RCC 7860 (cell line): ENCODE measurements around the gene ENTREP1.

ENCODE experiments used
- DNase-seq: peaks from one replicate; pipeline ENCODE4 v3.0.0-alpha.2; 2015; ENCODE audit warnings: low spot score
- FAIRE-seq: peaks from 2 replicates; lab custom pipeline; 2012; peaks lifted over from hg19 to GRCh38; lab: Jason Lieb, UNC

The ENTREP1 gene

DNA sequence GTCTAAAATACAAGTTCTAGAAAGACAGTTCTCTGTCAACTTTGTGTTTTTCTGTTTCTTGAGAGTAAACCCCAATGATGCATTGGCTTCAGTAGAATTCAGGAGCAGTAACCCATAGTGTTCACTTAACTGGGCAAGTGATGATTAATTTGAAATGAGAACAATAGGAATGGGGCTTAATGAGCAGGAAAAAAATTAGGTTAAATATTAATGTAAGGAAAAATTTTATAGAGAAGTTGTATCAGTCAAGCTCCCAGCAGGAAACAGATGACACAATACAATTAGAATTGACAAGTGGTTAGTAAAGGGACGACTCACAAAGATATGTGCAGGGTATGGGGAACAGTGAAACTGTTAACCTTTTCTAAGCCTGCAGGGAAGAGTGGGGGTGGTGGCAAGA, 38.2 kb downstream of the ENTREP1 start:
- FAIRE-seq (peak; percentile 61), DNase-seq (peak; percentile 25)

DNA sequence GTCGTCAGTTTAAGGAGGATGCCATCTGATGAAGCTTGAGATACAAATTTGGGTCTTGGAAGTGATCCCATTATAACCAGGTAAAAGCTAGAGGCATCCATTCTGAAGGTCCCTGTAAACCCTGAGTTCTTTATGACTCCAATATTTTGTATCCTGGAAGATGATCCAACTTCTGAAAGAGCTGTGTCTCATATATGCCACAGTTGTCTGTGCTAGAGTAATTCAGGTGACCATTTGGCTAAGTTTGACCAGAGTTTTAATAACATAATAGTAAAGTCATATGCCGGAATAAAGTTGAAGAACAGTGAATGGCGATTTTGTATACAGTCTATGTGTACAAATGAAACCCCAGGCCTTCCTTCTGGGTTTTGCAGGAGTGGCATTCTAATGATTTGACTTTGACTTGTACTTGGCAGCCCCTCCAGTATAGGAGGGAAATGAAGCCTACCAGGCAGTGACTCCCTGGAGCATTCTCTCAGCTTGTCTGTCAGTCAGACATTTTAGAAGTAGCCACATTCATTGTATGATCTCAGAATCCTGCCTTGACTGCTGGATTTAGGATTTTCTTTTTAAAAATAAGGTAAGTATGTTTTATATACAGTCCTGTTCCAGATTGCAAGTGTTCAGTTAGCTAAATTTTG, 39.6 kb downstream of the ENTREP1 start:
- no peak for DNase-seq
- no peak for FAIRE-seq

DNA sequence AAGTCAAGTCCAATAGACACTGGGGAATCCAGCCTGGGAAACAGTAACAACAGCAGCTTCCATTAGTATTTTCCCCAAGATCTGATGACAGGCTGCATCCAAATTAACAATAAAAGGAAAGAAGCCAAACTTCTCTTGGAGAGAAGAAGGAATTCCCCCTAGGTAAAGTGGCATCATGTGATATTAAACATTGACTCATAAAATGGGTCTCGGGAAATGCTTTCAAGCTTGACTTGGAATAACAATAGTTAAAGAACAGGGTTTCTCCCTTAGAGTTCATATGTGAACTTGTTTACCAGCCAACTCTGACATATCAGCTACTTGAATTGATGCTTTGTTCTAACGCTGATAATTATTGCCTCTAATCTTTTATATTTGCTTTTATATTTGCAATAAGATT, 45.4 kb downstream of the ENTREP1 start:
- DNase-seq = peak; percentile 36
- peak; percentile 86 for FAIRE-seq

DNA sequence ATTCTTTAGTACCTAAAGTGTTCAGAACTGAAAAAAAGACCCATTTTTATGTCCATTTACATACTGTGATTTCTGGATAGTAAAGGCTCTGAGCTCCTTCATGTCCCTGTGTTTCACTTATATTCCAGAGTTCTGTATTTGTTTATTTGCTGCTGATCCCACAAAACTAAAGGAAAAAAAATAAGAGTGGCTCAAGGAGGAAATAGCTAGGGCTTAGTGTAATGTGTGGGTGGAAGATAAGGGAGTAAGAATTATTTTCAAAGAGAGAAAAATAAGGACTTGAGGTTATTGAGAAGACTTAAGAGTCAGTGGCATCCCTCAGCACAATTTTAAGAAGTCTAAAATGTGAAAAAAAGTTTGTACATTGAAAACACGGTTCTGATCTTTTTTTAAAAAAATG, 46.0 kb downstream of the ENTREP1 start:
- FAIRE-seq = no peak

DNA sequence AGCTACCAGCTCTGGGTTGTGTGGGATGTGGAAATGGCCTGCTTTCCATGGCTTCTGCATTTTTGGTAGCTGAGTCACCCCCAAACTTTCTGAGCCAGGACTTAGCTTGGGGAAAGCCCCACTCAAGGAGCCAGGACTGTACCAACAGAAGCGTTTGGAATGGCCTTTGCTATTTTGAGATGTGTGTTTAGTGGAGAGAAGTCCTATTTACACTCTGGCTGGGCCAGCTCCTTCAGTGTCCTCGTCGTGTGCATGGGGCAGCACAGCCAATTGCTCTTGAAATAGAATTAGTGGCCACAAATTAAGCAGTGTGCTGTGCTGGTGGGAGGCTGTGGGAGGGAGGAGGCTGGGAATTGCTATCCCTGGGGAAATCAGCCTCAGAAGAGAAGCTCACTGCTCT, 51.6 kb downstream of the ENTREP1 start:
- FAIRE-seq (peak; percentile 90), DNase-seq (peak; percentile 80)

More for the DNA sequence above, 46.0 kb downstream of the ENTREP1 start:
- no peak for DNase-seq

DNA sequence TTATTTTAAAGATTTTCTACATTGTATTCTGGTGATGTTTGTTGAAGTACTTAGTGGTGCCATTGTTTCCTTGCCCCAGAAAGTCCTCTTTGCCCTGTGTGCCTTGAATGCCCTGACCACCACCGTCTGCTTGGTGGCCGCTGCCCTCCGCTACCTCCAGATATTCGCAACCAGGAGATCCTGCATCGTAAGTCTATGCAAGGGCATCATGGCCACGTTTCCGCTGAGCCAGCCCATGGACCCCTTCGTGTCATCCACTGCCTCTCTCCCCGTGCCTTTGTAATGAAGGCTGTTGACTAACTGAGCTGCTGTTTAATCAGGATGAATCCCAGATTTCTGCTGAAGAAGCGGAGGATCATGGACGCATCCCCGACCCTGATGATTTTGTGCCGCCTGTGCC, 52.3 kb downstream of the ENTREP1 start:
- DNase-seq (no peak), FAIRE-seq (no peak)

DNA sequence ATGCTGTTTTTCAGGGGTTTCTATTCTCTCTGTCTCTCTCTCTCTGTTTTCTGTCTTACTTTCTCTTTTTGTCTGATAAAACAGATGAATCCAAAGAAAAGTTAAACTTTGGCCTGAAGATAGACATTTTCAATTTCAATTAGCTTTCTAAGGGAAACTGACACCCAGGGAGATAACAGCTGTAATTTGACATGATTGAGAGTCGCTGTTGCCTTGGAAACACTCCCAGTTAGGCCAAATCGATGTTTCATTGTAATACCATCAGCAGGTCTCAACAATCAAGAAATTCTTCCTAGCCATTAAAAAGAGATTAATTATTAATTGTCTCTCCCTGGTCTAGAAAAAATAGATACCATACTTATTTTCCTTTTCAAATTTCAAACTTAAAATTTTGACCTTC, 53.0 kb downstream of the ENTREP1 start:
- DNase-seq = no peak
- no peak for FAIRE-seq

DNA sequence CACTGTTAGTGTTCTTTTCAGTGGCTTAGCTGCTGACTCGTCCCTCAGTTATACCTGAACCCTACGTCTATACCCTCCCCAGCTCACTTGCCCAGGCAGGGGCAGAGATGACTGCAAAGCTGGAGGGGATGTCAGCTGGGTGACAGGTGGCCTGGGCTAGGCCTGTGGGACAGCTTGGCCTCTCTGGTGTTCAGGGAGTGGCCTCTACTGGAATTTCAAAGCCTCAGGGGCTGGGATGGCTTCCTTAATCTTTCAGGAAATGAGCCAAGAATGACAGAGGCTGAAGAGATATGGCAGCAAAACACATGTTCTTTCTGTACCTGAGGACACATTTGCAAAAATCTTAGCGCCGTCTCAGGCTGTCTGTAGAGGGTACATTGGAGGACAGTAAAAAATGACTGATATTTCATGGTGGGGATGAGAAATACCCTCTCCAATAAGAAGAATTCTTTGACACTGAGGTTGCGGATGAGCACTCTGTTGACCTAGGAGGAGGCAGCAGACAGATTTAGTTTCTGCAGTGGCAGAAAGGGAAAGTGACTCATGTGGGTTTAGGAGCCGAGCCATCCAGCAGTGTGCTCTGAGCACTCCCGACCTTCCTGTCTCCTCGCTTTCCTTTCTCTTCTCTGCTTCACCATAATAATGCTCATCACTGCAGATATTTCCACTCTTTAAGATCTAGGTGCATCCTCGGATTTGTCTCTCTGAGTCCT, 54.4 kb downstream of the ENTREP1 start:
- FAIRE-seq = peak; percentile 79
- peak; percentile 79 for DNase-seq

DNA sequence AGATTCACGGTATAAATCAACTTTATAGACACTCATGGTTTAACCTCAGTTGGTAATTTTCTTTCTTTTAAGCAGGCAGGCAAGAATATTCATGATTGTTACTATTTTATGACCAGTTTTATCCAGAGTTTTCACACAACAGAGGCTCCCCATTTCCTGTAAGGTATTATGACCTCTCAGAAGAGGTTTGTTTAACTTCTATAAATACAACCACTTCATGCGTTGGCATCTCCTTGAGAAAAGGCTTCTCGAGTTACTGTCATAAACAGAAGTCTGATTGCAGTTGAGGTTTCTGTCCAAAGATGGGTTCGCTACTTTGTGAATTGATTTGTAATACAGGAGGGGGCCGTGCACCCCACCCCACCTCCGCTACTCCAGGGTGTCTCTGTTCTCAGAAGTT, 55.3 kb downstream of the ENTREP1 start:
- DNase-seq = no peak
- FAIRE-seq = no peak

DNA sequence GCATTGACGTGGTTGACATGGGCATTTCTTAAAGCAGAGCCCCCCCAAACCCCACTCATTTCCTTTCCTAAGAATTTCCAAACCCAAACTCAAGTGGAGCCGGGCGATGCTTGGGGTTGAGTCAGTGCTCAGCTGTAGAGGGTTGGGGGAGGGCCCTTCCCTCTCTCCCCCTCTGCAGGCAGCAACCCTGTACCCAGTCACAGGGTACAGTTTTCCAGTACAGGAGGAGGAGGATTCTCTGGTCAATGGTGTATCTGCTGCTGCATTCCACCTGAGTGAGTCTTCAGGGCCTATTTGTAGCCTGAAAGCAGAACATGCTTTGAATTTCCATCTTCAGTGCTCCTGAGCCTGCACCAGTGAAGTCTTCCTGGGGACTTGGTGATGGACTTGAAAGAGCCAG, 55.8 kb downstream of the ENTREP1 start:
- peak; percentile 59 for DNase-seq
- no peak for FAIRE-seq

DNA sequence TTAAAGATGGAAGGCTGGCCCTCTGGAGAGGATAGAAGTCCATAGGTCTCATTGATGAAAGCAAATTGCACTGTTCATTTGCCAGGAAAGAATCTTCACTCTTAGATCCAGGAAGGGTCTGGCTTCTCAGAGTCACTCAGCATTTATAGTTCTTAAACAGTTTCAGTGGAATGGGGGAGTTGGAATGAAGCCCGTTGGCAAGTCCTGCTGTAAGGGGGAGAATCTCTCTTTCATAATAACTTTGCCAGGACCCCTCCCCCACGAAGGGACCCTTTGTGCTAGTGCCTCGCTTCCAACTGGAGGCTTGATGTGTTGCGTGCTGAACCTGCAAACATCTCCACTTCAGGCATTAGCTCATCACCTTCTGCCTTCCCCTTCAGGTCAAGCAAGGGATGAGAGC, 57.1 kb downstream of the ENTREP1 start:
- FAIRE-seq = no peak
- DNase-seq = no peak

DNA sequence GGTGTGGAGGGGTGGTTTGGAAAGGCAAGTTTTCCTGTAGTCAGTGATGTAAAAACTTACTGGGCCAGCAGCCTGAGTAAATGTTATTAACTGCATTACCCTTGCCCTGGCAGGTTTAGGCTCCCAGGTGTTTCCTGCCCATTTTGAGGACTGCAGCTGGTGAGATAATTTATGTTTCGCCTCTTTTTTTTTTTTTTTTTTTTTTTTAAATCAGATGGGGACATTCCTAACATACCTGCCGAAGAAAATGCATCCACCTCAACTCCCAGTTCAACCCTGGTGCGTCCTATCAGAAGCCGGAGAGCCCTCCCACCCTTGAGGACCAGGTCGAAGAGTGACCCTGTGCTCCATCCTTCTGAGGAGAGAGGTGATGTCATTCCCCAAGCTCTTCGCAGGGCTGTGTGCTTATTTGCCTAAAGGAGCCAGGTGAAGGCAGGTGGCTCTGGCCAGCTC, 60.6 kb downstream of the ENTREP1 start:
- FAIRE-seq (no peak), DNase-seq (no peak)

DNA sequence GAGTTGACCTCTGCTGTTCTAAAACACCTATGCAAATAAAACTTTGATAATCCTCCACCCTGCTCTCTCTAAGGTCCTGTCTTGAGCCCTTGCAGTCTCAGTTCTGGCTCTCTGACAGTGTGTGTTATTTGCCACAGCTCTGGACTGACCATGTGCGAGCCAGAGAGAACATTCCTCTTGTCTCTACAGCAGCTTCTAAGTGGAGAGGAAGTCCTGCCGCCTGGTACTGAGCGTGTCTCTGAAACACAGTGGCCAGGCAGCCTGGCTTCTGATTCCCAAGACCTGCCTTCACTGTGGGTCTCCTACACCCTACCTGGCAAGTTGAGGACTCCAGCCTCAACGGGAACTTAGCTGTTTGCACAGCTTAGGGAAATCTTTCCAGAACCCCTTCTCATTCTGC, 61.6 kb downstream of the ENTREP1 start:
- DNase-seq (no peak), FAIRE-seq (no peak)

DNA sequence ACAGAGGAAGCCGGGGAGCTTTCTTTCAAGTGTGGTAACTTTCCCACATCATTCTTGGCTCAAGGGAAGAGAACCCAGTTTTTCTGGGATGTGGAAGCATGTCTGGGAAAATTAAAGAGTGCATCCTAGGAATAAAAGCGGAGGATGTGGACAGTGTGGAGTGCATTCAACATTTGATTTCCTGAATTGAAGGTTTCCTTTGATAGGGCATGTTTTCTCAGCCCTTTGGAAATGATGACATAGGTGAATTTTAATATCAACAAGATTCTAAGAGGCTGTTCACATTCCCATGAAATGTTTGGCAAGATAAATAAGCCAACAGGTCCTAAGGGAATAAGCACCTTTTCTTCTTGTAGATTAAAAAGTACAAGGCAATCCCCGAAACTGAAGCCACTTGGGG, 63.6 kb downstream of the ENTREP1 start:
- no peak for DNase-seq
- no peak for FAIRE-seq

DNA sequence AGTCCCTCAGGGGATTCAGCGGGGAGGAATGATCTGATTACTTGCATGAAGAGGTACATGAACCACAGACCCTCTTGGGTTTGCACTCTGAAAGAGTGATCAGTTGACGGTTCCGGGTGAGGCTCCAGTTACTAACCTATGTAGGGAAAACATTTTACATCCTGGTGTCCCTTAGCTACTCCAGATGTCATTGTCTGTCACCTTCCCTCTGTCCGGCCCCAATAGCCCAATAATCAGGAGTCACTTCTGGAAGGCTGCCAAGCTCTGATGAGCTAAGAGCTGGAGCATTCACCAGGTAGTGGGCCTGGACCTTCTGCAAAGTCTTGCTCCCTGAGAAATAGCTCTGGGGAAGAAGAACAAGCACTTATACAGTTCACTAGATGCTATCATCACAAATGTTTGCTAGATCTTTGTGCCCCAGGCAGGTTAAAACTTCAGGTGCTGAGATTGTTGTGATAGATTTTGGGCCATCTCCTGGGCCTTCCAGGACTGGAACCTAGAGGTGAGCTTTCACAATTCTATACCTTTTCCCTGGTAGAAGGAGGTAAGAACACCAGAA, 64.5 kb downstream of the ENTREP1 start:
- DNase-seq (no peak), FAIRE-seq (no peak)

DNA sequence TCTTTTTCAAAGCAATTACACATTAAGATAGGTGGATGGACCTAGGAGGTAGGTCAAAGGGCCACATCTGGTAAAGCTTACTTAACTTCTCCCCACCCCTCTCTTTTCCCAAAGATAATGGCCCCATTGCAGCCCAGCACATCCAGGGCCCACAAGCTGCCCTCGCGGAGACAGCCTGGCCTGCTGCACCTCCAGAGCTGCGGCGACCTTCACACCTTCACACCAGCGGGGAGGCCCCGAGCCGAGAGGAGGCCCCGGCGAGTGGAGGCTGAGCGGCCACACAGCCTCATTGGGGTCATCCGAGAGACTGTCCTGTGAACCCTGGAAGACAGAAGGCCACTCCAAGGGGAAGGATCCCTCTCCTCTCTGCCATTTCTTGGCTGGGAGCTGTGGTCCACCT, 66.5 kb downstream of the ENTREP1 start:
- FAIRE-seq (no peak), DNase-seq (no peak)

DNA sequence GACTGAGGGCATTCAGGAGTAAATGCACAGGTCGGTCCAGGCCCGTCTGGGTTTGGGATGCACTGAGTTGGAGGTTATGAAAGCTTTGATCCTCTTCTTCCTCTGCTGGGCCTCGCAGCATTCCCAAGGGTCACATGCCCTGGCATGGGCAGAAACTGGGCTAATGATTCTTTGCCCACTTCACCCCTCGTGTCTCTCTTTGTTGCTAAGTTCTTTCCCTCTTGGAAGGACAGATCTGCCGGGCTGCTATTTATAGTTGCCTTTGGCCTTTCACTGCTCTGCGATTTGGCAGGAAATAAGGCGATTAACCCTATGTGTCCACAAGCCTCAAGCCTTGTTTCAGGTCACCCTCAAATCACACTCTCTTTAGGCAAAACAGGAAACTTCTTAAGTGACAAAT, 66.9 kb downstream of the ENTREP1 start:
- FAIRE-seq = no peak
- no peak for DNase-seq

DNA sequence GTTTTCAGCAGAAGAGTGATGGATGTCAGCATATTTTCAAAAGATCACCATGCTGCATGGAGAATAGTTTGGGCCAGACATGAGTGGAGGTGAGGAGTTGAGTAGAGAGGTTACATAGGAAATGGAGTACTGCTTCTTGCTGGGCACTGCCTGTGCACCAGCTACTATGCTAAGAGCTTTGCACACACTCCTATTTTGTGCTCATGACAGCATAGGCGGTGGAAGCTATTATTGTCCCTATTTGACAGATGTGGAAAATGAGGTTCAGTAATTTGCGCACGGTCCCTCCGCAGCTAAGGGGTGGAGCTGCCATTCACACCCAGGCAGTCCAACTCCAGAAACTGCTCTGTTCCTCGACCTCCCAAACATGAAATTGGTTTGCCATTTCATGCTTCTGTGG, 67.8 kb downstream of the ENTREP1 start:
- no peak for FAIRE-seq
- no peak for DNase-seq

DNA sequence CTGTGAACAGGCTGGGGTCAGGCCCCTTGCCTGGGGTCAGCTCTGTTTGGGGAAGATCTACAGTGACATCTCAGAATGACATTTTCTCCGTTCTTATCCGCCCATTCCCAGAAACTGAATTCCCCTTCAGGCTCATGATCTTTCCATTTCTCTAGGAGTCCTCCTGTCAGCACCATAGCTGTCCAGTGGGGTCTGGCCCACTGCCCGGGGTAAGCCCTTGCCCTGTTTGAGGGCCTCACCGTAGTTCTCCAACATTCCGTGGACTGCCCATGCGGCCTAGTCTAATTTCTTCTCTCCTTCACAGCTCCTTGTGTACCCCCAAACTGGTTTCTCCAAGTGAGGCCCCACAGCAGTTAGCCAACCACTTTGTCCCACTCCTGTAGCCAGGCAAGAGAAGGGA, 68.4 kb downstream of the ENTREP1 start:
- no peak for DNase-seq
- no peak for FAIRE-seq

DNA sequence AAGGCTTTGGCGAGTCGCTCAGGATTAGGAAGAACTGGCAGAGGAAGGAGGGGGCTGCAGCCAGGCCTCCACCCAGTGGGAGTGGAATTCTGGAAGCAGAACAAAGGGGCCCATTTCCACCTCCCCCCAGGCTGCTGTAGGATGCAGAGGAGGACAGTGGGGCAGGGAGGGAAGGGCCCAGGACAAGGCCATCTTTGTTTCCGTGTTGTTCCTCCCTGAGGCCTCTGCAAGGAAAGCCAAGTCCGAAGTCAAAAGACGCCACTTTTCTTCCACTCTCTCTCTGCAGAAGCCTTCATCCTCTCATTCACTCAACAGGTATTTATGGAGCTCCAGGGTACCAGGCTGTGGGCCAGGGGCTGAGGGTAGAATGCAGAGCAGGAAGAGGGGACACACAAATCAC, 70.7 kb downstream of the ENTREP1 start:
- FAIRE-seq = no peak
- no peak for DNase-seq

DNA sequence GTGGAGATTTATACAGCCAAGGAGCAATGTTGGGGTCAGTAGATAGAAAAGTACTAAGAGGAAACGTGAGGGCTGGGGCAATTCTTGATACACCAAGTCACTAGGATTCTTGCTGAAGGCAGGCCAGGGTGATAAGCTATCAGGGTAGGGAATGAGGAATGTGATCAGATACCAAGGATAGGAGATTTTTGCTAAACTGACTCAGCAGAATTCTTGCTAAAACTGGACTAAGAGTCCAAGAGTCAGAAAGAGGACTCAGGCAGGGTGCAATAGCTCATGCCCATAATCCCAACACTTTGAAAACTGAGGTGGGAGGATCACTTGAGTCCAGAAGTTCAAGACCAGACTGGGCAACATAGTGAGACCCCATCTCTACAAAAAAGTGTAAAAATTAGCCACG, 71.7 kb downstream of the ENTREP1 start:
- FAIRE-seq (no peak), DNase-seq (no peak)
